Stomach (tissue), 4 donors: ENCODE results near the gene SCGB2A2.

Experiments
- CTCF ChIP-seq, 7 experiments: fragments of 450-650 bp in 4 of 7; fragments of 200-600 bp in 3 of 7; sonication (generic) in 3 of 7; IDR thresholded peaks; one replicate each; pipeline ENCODE4 v1.5.1; 2016 to 2019; ENCODE audit warnings: antibody characterized with exemption in 7 of 7, control low read depth in 2 of 7, mild to moderate bottlenecking in 1 of 7
- EP300 ChIP-seq: sonication (generic); formaldehyde crosslinking; IDR thresholded peaks from one replicate; pipeline ENCODE4 v1.6.1; 2017; ENCODE audit warnings: antibody characterized with exemption
- POLR2A ChIP-seq, 4 donors: fragments of 450-650 bp; IDR thresholded peaks; one replicate each; pipeline ENCODE4 v1.6.1; 2016; ENCODE audit warnings: antibody characterized with exemption in 4 of 4, control low read depth in 2 of 4, mild to moderate bottlenecking in 1 of 4, moderate library complexity in 1 of 4
- POLR2AphosphoS5 ChIP-seq, 3 donors: sonication (generic); formaldehyde crosslinking; IDR thresholded peaks; one replicate each; pipeline ENCODE4 v1.6.1; 2016; ENCODE audit warnings: antibody characterized with exemption in 3 of 3

GRCh38 chr11:62233730-62234129 lies 36.2 kb upstream of the SCGB2A2 start:
- no peak for TF ChIP-seq POLR2A (IDR thresholded peaks at IDR 0.05)
- TF ChIP-seq EP300: no peak
- no peak for TF ChIP-seq CTCF (IDR thresholded peaks at IDR 0.05)
- TF ChIP-seq POLR2AphosphoS5 (IDR thresholded peaks at IDR 0.05): no peak
